MM.1S (cell line): ENCODE measurements around the gene EPSTI1.

ENCODE experiments used
- DNase-seq: peaks from one replicate; pipeline ENCODE4 v3.0.0-alpha.2; 2015
- H2AFZ ChIP-seq: fragments of 300-600 bp; sonication (generic); 2 replicates; pipeline ENCODE4 v1.6.0; 2016; ENCODE audit warnings: antibody characterized with exemption, low read length
- H3F3A ChIP-seq: fragments of 300-600 bp; sonication (generic); 2 replicates; pipeline ENCODE4 v1.6.1; 2016; ENCODE audit warnings: mild to moderate bottlenecking, antibody characterized with exemption, low read length, moderate library complexity, mixed read lengths; ENCODE audit not compliant: insufficient read depth
- H3K27ac ChIP-seq: fragments of 300-600 bp; sonication (generic); 2 replicates; pipeline ENCODE4 v1.5.1; 2016; ENCODE audit warnings: mild to moderate bottlenecking, low read length
- H3K27me3 ChIP-seq: fragments of 300-600 bp; sonication (generic); replicated peaks from 2 replicates; pipeline ENCODE4 v1.6.0; 2016; ENCODE audit warnings: low read length; ENCODE audit not compliant: insufficient read depth
- H3K36me3 ChIP-seq: fragments of 300-600 bp; sonication (generic); replicated peaks from 2 replicates; pipeline ENCODE4 v1.6.1; 2016; ENCODE audit warnings: mild to moderate bottlenecking, low read length, mixed read lengths; ENCODE audit not compliant: insufficient read depth
- H3K4me1 ChIP-seq: fragments of 300-600 bp; sonication (generic); 2 replicates; pipeline ENCODE4 v1.6.1; 2016; ENCODE audit warnings: low read length, mixed read lengths
- H3K4me2 ChIP-seq: fragments of 300-600 bp; sonication (generic); 2 replicates; pipeline ENCODE4 v1.6.0; 2016; ENCODE audit warnings: low read depth, low read length
- H3K4me3 ChIP-seq: fragments of 300-600 bp; sonication (generic); 2 replicates; pipeline ENCODE4 v1.5.1; 2016; ENCODE audit warnings: low read length, mixed read lengths
- H3K79me2 ChIP-seq: fragments of 300-600 bp; sonication (generic); 2 replicates; pipeline ENCODE4 v1.6.1; 2016; ENCODE audit warnings: mixed run types, low read length, mixed read lengths
- H3K9ac ChIP-seq: fragments of 300-600 bp; sonication (generic); 2 replicates; pipeline ENCODE4 v1.6.1; 2016; ENCODE audit warnings: low read length, mixed read lengths
- H3K9me2 ChIP-seq: fragments of 300-600 bp; sonication (generic); replicated peaks from 2 replicates; pipeline ENCODE4 v1.6.1; 2016; ENCODE audit warnings: mild to moderate bottlenecking, low read length, mixed read lengths; ENCODE audit not compliant: insufficient read depth
- H3K9me3 ChIP-seq: fragments of 300-600 bp; sonication (generic); replicated peaks from 2 replicates; pipeline ENCODE4 v1.6.1; 2016; ENCODE audit warnings: mild to moderate bottlenecking, low read length, mixed read lengths; ENCODE audit not compliant: insufficient read depth
- H4K20me1 ChIP-seq: fragments of 300-600 bp; sonication (generic); 2 replicates; pipeline ENCODE4 v1.6.1; 2016; ENCODE audit warnings: mild to moderate bottlenecking, low read length, moderate library complexity, mixed read lengths; ENCODE audit not compliant: insufficient read depth
- CTCF ChIP-seq: fragments of 300-600 bp; sonication (generic); IDR thresholded peaks from 2 replicates; pipeline ENCODE4 v1.5.1; 2016; ENCODE audit warnings: antibody characterized with exemption, low read length, mixed read lengths
- EZH2 ChIP-seq: fragments of 300-600 bp; sonication (generic); optimal IDR thresholded peaks from 2 replicates; pipeline ENCODE3; 2017; ENCODE audit warnings: low read depth, mild to moderate bottlenecking, antibody characterized with exemption, low read length, mixed read lengths
- EZH2phosphoT487 ChIP-seq: fragments of 300-600 bp; sonication (generic); IDR thresholded peaks from 2 replicates; pipeline ENCODE4 v1.6.1; 2018; ENCODE audit warnings: antibody characterized with exemption, low read length

Gene EPSTI1

DNA sequence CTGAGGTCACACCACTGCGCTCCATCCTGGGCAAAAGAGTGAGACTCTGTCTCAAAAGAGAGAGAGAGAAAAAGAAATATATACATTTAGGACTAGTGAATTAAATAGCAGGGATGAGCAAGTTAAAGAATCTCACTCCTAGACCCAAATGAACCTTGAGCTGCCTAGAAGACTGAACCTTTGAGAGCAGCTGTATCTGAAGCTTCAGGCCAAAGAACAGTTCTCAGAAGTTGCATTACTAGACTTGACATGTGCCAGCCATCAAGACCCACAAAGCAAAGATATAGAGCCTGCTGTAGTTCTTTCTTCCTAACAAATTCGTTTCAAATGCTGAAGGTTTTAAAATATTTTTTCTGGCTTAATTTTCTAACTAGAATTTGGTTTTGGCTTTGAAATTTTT, 47.9 kb upstream of the EPSTI1 start:
- Histone ChIP-seq H3K9ac (no peak overlapping the region), H3K4me3 (no peak overlapping the region), H2AFZ (no peak overlapping the region), H3K4me2 (no peak overlapping the region), H3K27me3 (no peaks in the 10 kb centered on the region), H3K27ac (no peak overlapping the region), H3K79me2 (peaks cover 47% of the 10 kb centered on the region), H3K36me3 (no peaks in the 10 kb centered on the region), H3F3A (peaks cover 5% of the 10 kb centered on the region), H4K20me1 (no peaks in the 10 kb centered on the region), H3K4me1 (peaks cover 20% of the 10 kb centered on the region), H3K9me2 (no peaks in the 10 kb centered on the region), H3K9me3 (no peaks in the 10 kb centered on the region)
- DNase-seq = no peak
- TF ChIP-seq CTCF = no peak
- TF ChIP-seq EZH2phosphoT487 = no peak
- TF ChIP-seq EZH2 = no peak

DNA sequence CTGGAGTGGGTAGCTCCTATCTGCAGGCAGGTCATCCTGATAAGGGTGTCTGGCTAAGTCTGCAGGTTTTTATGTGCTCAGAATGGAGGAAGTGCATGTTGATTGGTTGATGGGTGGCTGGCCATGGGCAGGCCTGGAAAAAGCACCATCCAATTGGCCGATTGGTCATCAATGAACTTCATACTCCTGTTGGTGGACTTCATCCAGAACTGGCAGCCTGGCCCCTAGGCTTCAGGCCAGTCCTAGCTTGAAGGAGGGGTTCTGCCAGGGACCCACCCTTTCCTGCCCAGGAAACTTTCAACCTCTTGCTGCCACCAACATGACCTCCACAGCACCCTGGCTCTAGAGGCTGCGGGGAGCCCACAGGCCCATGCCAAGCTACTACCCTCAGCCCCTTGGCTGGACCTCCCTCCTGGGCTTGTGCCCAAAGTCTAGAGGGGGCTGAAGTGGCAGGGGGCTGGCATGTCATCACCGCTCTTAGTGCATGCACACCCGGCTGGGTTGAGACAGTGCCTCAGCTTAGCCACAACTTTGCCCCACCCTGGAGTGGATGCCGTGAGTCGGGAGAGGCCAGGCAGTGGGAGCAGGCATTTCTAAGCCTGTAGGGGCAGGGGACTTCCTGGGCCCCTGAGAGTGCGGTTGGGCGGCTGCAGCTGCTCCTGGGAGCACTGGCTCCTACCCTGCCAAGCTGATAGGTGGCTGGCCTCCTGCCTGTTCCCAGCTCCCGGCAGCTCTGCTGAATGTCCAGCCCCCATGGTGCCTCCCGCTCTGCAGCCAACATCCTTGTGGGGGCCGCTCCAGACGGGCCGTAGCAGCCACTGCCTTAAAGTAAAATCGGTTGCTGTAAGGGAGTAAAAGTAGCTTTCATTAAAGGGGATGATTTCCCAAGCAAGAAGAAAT, 44.6 kb upstream of the EPSTI1 start:
- Histone ChIP-seq H3K9me2 (no peaks in the 10 kb centered on the region), H3K9me3 (no peaks in the 10 kb centered on the region), H2AFZ (no peak overlapping the region), H3K27ac (no peak overlapping the region), H3K36me3 (no peaks in the 10 kb centered on the region), H3K4me1 (peaks cover 2% of the 10 kb centered on the region; the same call in 1 of the 2 replicates), H4K20me1 (no peaks in the 10 kb centered on the region), H3F3A (no peaks in the 10 kb centered on the region), H3K27me3 (no peaks in the 10 kb centered on the region), H3K9ac (no peak overlapping the region), H3K4me2 (no peak overlapping the region), H3K79me2 (peaks cover 55% of the 10 kb centered on the region), H3K4me3 (no peak overlapping the region)
- no peak for DNase-seq
- TF ChIP-seq EZH2phosphoT487 (no peak), CTCF (no peak), EZH2 (no peak)

DNA sequence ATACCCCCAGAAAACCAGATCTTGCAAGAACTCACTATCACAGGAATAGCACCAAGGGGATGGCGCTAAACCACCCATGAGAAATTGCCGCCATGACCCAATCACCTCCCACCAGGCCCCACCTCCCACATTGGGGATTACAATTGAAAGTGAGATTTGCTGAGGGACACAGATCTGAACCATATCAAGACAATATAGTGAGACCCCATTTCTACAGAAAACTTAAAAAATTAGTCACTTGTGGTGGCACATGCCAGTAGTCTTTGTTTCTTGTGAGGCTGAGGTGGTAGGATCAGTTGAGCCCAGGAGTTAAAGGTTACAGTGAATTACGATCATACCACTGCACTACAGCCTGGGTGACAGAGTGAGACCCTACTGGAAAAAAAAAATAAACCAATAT, 41.0 kb upstream of the EPSTI1 start:
- no peaks in the 10 kb centered on the region for H3F3A ChIP-seq
- peaks cover 73% of the 10 kb centered on the region for H3K79me2 ChIP-seq
- no peak overlapping the region for H3K4me2 ChIP-seq
- H3K27me3 ChIP-seq = no peaks in the 10 kb centered on the region
- H2AFZ ChIP-seq = no peak overlapping the region
- H3K9ac ChIP-seq = no peak overlapping the region
- no peaks in the 10 kb centered on the region for H3K9me3 ChIP-seq
- no peak overlapping the region for H3K4me3 ChIP-seq
- H3K27ac ChIP-seq = no peak overlapping the region
- H3K4me1 ChIP-seq = no peaks in the 10 kb centered on the region
- no peaks in the 10 kb centered on the region for H4K20me1 ChIP-seq
- DNase-seq = no peak
- no peaks in the 10 kb centered on the region for H3K36me3 ChIP-seq
- TF ChIP-seq CTCF = no peak
- no peak for TF ChIP-seq EZH2
- no peak for TF ChIP-seq EZH2phosphoT487
- no peaks in the 10 kb centered on the region for H3K9me2 ChIP-seq
